ENCODE data around the gene HSFX3.
A peak's percentile ranks its signal among the peaks of the same experiment; 100 is the strongest.
"Not testable (repeated sequence)": the region's sequence is repeated elsewhere in the genome, so short reads cannot be mapped to it uniquely, and the experiment has no call there.

The HSFX3 gene, protein sequence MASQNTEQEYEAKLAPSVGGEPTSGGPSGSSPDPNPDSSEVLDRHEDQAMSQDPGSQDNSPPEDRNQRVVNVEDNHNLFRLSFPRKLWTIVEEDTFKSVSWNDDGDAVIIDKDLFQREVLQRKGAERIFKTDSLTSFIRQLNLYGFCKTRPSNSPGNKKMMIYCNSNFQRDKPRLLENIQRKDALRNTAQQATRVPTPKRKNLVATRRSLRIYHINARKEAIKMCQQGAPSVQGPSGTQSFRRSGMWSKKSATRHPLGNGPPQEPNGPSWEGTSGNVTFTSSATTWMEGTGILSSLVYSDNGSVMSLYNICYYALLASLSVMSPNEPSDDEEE

DNA sequence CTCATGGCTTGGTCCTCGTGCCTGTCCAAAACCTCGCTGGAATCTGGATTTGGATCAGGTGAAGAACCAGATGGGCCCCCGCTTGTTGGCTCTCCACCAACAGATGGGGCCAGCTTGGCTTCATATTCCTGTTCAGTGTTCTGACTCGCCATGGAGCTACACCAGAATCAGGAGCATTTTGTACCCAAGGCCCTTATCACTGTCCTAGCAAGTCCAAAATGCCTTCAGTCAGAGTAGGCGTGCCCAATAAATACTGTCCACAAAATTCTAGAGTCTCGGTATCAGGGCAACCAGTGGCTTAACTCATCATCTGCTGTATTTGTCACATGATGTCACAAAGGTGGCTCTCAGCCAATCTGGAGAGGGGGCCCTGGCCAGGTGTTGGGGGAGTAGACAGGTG is at the start of gene HSFX3:
Gene HSFX3, minus strand, starts transcription at position 224 of the 400 bp plus-strand sequence. Its CDS starts 72 bp downstream, at position 152.
- not testable (repeated sequence) for H3K27ac ChIP-seq; DNase-seq (ENCODE audit: low read depth, low spot score)

DNA sequence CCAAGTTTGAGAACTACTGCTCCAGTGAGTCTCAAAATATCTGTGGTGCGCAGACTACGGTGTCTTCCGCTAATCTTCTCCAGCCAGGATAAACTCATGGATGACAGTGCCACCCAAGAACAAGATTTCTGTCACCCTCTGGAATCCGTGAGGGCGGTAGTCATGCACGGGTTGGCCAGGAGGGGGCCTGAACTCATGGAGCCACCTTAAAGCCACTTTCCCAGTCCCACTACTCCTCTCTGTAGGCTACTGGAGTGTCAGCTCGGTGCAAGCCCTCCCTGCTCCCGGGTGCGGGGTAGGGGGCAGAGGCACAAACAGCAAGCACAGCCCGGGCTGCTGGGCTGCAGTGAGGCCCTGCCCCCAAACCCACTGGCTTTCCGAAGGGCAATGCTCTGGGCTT is 48.9 kb upstream of the HSFX3 start:
- H3K27ac ChIP-seq; DNase-seq (ENCODE audit: low read depth, low spot score): not testable (repeated sequence)

DNA sequence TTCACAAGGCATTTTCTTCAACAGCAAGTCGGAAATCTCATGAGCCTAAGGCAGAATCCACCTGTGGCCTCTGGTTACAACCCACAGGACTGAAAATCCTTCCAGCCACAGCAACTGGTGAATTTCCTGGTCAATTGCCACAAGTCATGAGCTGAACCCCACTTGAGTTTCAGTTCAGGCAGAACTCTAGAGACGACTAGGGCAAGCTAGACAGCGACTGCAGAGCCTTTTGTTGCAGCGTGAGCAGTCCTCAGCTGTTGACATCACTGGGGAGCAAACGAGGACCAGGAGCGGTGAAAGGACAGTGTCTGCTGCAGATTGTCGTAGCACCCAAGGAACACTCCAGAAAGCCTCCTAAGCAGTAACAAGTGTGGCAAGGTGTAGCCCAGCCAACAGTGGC is 46.2 kb upstream of the HSFX3 start:
- DNase-seq (ENCODE audit: low read depth, low spot score) = not testable (repeated sequence)

DNA sequence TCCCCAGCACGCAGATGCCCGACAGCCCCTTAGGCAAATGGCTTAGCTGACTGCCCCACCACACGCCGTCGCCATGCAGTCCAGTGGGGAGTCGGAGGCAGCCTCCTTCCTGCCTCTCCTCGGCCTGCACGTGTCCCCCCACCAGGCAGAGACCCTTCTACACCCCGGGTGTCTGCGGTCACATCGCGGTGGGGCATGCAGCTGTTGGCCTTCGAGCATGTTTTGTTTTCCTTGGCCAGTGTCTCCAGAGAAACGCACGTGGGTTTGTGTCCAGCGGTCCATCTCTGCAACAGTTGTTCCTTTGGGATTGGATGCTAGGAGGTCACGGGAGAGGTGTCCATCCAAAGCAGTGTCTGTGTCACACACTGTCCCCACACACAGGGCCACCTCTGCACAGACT is 45.5 kb upstream of the HSFX3 start, which contains the start of gene HSFX2:
Gene HSFX2, minus strand, starts transcription at position 101 of the 400 bp plus-strand sequence. CDS start 614 bp downstream, outside the sequence.
- not testable (repeated sequence) for DNase-seq (ENCODE audit: low read depth, low spot score); H3K27ac ChIP-seq

More for the DNA sequence above, 46.2 kb upstream of the HSFX3 start:
- not testable (repeated sequence) for H3K27ac ChIP-seq

DNA sequence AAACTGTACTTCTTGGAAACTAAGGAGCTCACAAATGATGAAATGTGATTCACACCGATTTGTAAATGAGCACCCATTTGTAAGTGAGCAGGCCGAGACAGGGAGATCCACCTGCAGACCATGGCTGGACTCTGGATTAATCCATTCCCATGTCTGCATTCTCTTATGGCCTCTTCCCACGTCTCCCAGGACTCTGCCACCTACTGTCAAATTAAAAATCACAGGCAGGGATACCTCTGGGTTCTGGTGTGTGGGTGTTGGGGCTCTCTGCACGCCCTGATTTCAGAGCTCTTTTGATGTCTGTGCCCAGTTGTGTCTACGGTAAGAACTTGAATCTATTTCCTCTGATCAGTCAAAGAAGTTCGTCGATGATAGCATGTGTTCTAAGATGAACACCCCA is 41.3 kb upstream of the HSFX3 start:
- DNase-seq (ENCODE audit: low read depth, low spot score); H3K27ac ChIP-seq: not testable (repeated sequence)

DNA sequence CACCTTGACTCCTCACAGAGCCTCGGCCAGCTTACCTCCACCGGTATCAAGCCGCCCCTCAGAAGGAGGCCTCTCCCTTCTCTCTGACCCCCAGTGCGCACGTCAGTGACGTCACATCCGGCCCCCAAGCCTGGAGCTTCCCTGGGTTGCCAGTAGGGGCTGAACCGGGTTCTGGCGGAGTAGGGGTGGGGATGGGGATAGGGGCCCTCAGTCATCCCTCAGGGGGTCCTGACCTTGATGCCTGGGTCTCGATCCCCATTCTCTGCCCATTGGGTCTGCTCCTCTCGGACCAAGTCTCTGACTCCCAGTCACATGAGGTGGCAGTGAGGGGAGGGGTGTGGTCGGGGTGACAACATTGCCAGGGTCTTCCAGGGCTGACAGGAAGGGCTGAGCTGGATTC is 37.6 kb upstream of the HSFX3 start, which contains the start of gene MAGEA9B:
Gene MAGEA9B, minus strand, starts transcription at position 101 of the 400 bp plus-strand sequence. CDS start 4,280 bp downstream, outside the sequence.
- not testable (repeated sequence) for DNase-seq (ENCODE audit: low read depth, low spot score); H3K27ac ChIP-seq

DNA sequence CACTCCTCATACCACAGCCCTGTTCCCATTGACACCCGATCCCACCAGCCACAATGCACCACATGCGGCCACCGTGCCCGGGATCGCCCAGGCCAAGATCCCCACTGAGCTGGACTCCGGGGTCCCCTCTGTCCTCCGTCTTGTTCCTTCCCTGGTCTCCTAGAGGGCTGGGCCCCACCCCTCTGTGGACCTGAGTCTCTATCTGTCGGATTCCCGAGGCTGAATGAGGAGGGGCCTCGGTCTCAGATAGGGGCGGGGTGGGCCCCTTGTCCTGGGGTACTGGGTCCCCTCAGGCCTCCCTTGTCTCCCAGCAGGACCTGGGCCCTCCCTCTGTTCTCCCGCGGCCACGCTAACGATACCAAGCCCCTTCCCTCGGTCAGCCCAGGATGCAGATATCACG is 35.9 kb upstream of the HSFX3 start:
- H3K27ac ChIP-seq; DNase-seq (ENCODE audit: low read depth, low spot score): not testable (repeated sequence)

DNA sequence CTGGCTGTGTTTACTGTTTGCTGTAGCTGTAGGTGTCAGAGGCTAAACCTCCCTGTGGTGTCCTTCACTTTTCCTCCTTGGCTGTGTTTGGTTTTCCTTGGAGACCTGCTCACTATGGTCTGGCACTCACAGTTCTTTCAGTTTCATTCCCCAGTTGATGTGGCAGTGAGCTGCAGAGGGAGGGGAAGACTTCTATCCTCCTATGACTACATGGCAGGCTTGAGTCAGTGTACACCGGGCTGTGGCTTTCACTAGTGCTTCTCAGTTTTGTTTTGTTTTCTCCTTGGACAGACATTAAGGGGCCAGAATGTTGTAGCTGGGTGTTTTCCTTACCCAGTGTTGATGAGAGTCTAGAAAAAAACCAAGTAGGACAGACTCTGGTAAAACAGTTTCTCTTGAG is 23.7 kb upstream of the HSFX3 start:
- DNase-seq (ENCODE audit: low read depth, low spot score); H3K27ac ChIP-seq: not testable (repeated sequence)

DNA sequence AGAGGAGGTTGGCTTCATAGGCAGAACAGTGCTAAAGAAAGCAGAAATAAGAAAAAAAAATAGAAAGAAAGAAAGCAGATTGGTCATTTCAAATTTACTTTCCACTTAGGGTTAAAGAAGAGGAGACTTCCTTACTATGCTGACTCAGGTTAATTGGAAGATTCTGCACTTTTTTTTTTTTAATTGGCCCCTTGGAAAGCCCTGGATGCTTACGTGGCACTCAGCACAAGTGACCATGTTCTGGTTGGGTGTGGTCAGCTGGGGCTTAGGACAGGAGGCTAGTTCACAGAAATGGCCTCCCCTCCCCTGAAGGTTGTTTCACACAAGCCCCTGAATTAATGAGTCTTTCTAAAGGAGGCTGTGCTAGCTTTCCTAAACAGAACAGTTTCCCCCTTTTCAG is 23.0 kb upstream of the HSFX3 start:
- H3K27ac ChIP-seq = no peak overlapping the region
- no peak for DNase-seq (ENCODE audit: low read depth, low spot score)

DNA sequence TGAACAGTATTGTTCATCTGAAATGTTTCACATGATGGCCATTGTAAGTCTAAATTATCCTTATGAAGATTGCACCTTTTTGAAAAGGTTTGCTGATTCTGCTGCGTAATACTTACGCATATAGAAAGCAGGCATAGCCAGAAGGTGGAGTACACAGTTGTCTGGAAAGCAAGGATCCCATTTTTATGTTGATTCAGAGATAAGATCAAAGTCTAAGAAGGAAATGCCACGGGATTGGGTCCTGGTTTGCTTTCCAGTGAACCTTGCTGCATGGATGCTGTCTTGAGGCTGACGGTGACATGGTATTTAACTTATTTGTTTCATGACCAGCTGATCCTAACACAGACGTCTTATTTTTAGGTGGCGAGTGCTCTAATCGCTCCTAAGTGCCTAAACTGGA is 22.0 kb upstream of the HSFX3 start:
- DNase-seq (ENCODE audit: low read depth, low spot score) = no peak
- H3K27ac ChIP-seq = no peak overlapping the region

DNA sequence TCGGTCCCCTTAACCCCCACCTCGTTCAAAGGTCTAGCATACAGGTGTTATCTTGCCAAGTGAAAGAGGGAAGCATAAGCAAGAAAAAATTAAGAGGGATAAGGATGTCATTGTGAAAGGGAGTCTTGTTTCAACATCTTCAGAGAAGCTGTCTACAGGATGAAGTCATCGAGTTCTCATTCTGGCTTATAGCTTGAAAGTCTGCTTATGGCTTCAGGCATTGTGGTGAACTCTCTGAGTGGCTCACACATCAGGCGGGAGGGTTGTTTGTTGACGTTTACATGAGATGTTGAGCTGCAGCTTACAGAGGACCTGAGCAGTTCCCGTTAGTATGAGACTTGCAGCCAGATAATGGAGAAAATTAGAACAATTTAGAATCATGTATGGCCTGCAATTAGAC is 20.9 kb upstream of the HSFX3 start:
- peak; percentile 70 for DNase-seq (ENCODE audit: low read depth, low spot score)
- H3K27ac ChIP-seq = no peak overlapping the region

DNA sequence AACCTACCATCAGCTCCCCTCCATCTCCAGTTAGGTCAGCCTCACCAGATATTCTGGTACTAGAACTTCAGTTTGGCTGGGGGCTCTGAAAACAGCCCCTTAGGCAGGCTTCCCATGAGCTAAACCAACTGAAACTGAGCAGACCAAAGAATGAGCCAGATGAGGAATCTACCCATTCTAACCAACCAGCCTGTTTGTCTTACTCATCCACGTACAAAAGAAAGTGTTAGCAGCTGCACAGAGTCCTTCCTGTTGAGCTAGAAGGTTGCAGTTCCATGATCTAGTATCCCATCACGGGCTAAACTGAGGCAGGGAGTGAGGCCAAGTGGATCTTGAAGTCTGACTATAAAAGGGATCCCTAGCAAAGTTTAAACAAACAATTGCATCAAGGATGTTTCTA is 20.0 kb upstream of the HSFX3 start:
- H3K27ac ChIP-seq = no peak overlapping the region
- no peak for DNase-seq (ENCODE audit: low read depth, low spot score)

DNA sequence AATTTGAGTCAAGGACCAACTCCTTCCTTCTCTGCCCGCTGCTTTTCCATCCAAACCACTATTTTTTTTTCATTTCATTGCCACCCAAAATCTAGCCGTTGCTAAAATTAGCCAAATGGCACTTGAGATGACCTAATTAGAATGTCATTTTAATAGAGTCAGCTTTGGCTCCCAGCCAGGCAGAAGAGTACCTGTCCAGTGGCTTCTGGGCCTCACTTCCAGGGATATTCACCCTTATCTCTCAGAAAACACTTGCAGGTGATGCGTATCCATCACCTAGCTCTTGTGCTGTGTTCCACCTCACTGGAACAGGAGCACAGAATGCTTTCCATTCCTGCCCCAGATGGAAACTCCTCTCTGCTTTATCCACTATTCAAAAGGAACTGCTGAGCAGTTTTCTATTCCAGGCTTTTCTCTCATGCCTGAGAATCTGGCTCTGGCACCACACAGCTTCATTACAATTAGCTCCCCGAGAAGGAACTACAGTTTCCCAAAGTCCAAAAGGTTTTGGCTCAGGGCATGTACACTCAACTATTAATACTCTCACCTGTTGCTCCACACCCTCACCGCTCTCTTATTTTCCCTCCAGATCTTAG is 19.1 kb upstream of the HSFX3 start:
- H3K27ac ChIP-seq = no peak overlapping the region
- DNase-seq (ENCODE audit: low read depth, low spot score) = no peak

DNA sequence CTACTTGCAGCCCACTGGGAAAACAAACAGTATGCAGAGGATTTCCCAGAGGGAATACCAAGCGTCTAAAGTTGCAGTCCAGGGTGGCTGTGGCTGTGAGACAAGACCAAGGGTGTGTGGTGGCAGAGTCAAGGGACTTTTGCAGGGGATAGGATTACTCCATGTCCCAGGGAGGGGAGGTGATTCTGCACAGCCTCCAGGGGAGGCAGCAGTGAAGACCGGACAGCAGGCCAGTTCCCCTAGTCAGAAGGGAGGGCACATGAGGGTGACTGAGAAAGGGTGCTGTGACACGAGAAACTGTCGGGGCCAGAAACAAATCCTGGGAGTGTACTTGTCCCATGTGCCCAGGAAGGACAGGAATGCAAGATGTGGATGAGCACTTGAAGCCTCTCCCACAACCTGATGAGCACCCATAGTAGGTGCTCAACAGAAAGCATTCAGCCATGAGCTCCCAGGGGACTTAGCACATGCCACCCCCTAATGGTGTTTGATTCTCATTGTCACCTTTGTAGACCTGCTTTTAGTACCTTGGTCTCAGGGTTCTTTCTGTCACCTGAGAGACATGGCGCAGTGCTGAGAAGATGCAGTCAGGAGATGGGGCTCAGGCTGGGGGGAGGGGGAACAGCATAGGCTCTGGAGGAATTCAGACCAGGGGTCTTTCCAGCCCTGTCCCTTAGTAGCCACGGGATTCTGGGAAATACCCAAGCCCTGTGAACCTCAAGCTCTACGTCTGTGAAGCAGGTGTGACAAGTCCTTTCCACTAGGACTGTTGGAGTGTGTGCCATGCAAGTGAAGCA is 18.1 kb upstream of the HSFX3 start:
- no peak for DNase-seq (ENCODE audit: low read depth, low spot score)
- no peak overlapping the region for H3K27ac ChIP-seq

DNA sequence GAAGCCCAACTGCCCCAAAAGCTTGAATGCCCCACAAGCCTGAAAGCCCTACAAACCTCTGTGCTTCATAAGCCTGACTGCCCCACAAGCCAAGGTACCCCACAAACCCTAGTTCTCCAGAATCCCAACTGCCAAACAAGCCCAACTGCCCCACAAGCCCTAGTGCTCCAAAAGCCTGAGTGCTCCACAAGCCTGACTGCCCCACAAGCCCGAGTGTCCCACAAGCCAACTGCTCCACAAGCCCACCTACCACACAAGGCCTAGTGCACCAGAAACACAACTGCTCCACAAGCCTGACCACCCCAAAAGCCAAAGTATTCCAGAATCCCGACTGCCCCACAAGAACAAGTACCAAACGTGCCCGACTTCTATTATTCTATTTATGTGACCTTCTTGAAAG is 13.6 kb upstream of the HSFX3 start:
- no peak for DNase-seq (ENCODE audit: low read depth, low spot score)

DNA sequence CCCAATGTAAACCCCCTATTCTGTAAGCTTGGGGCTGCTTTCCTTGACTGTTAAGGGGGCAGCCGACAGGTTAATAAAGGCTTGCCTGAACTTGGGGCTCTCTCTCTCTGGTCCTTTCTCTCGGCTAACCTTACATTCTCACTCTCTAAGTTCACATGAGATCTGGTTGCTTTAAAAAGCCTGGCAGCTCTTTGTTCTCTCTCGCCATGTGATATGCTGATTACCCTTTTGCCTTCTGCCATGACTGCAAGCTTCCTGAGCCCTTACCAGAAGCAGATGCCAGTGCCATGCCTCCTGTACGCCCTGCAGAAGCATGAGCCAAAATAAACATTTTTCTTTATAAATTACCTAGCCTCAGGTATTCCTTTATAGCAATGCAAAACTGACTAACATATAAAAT is 5.5 kb upstream of the HSFX3 start:
- H3K27ac ChIP-seq; DNase-seq (ENCODE audit: low read depth, low spot score): not testable (repeated sequence)

More for the DNA sequence above, 13.6 kb upstream of the HSFX3 start:
- no peak overlapping the region for H3K27ac ChIP-seq

DNA sequence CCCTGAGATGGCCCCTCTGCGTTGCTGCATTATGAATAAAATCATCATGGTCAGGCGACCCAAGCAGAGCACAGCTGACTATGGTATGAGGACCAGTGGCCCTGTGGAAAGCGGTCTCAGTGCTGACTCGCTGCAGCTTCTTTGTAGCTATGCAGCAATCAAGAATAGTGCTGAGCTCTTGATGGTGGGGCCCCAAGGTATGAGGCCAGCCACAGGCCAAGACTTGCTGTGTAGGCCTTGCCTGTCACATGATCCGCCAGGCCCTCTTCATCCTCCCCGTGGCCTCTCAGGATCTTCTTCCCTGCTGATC is 2.2 kb upstream of the HSFX3 start:
- DNase-seq (ENCODE audit: low read depth, low spot score); H3K27ac ChIP-seq: not testable (repeated sequence)

DNA sequence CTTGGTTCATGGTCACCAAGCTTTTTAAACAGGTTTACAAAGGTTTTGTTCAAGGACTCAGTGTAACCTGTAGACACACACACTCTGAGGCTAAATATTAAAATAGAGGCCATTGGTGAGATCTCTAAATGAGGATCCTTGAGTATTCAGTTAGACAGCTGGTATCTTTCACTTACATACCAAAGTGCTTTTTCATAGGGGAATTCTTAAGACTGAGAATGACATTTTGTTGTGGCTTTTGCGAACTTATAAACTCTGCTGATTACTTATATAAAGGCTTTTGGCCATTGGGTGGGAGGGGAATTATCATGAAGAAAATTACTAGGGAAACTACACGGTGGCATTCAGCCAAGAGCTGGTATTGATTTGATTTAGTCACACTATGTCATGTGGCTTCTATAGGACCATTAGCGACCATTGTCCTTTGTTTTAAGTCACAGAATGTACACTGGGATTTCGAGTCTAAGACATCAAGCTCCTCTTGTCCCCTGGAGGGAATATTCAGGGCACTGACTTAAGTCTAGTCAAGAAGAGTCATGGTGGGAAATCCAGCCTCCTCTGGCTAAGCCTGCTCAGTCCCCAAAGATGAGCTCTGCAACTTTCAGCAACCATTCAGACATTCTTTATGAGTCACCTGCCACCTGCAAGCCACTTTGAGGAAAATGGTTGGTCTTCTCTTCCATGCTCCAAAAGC is 1.7 kb upstream of the HSFX3 start:
- not testable (repeated sequence) for DNase-seq (ENCODE audit: low read depth, low spot score); H3K27ac ChIP-seq

DNA sequence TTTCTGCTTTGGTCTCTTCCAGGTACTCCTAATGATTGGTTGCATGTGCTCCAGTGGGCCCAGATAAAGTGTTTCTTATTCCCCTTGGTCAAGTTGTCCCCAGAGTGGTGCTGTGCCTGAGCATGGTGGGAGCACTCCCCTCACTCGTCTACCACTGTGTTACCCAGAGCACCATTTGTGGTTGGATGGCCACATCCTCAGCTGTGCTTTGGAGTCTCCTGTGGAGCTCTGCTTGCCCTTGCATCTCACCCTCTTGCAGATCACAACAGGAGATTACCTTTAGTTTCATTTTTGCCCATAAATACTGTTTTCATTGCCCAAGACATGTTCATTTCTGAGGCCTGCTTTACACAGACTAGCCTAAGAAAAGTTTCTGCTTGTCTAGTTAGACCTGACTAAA is 730 bp upstream of the HSFX3 start:
- not testable (repeated sequence) for DNase-seq (ENCODE audit: low read depth, low spot score); H3K27ac ChIP-seq

DNA sequence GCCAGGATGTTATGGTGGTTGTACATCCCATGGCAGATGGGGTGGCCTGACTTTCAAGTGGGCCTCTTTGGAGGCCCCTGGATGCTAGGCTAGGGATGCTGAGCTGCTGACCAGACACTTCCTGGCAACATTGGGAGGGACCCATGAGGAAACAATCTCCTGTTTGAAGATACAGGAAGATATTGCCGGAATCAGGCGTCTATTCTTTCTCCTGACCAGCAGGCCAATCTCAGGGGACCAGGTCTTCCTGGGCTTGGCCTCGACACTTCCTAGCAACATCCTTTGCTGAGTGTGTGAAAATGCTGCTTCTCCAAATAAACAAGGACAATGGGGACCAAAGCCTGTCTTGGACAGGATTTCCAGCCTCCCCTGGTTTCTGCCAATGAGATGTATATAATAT is 1.9 kb downstream of the HSFX3 start:
- H3K27ac ChIP-seq; DNase-seq (ENCODE audit: low read depth, low spot score): not testable (repeated sequence)
